ACC112 (cell line): ENCODE results near the gene PRIM2.
"Not testable (repeated sequence)": the region's sequence is repeated elsewhere in the genome, so short reads cannot be mapped to it uniquely, and the experiment has no call there.

ENCODE experiments used
- H2AFZ ChIP-seq: fragments of 200-600 bp; sonication (generic); one replicate; pipeline ENCODE4 v1.6.0; 2017; ENCODE audit warnings: antibody characterized with exemption, low read length; ENCODE audit not compliant: unreplicated experiment
- H3K27ac ChIP-seq: fragments of 200-600 bp; sonication (generic); 2 replicates; pipeline ENCODE4 v1.5.1; 2014; ENCODE audit warnings: low read depth, mild to moderate bottlenecking, antibody characterized with exemption, low read length, moderate library complexity
- H3K27me3 ChIP-seq: fragments of 200-600 bp; sonication (generic); 2 replicates; pipeline ENCODE4 v1.6.1; 2014; ENCODE audit warnings: mild to moderate bottlenecking, antibody characterized with exemption, low read length, moderate library complexity, mixed read lengths; ENCODE audit not compliant: insufficient read depth
- H3K36me3 ChIP-seq: fragments of 200-600 bp; sonication (generic); 2 replicates; pipeline ENCODE4 v1.6.1; 2016; ENCODE audit warnings: mild to moderate bottlenecking, antibody characterized with exemption, low read length, moderate library complexity, mixed read lengths; ENCODE audit not compliant: insufficient read depth
- H3K4me1 ChIP-seq: fragments of 200-600 bp; sonication (generic); one replicate; pipeline ENCODE4 v1.6.1; 2016; ENCODE audit warnings: low read length, mixed read lengths; ENCODE audit not compliant: insufficient read depth, unreplicated experiment, control insufficient read depth
- H3K4me3 ChIP-seq: fragments of 200-600 bp; sonication (generic); 2 replicates; pipeline ENCODE4 v1.5.1; 2014; ENCODE audit warnings: mild to moderate bottlenecking, low read depth, low read length
- H3K79me2 ChIP-seq: fragments of 200-600 bp; sonication (generic); one replicate; pipeline ENCODE4 v1.6.0; 2016; ENCODE audit warnings: low read length; ENCODE audit not compliant: control insufficient read depth, unreplicated experiment, insufficient read depth

Gene PRIM2

GRCh38 chr6:57673281-57673680 lies 355.9 kb downstream of the PRIM2 start:
- not testable (repeated sequence) for H3K4me3 ChIP-seq, H2AFZ ChIP-seq, H3K4me1 ChIP-seq, H3K27me3 ChIP-seq, H3K79me2 ChIP-seq, H3K27ac ChIP-seq, H3K36me3 ChIP-seq

- H3K36me3 ChIP-seq, H2AFZ ChIP-seq, H3K27me3 ChIP-seq, H3K27ac ChIP-seq, H3K79me2 ChIP-seq, H3K4me3 ChIP-seq, H3K4me1 ChIP-seq: not testable (repeated sequence)
These were observed 358.0 kb downstream of the PRIM2 start for GRCh38 chr6:57675386-57675785.

- H3K79me2 ChIP-seq, H2AFZ ChIP-seq, H3K4me1 ChIP-seq, H3K36me3 ChIP-seq, H3K4me3 ChIP-seq, H3K27ac ChIP-seq, H3K27me3 ChIP-seq: not testable (repeated sequence)
These were observed 379.0 kb downstream of the PRIM2 start for GRCh38 chr6:57696382-57696781.
